HepG2 (cell line): ENCODE measurements around the gene LTA. TPM values are rescaled to one million over a fixed set of nuclear protein-coding genes. Genes with fewer than 3 reads are reported as not detected.
A peak's percentile ranks its signal among the peaks of the same experiment; 100 is the strongest.

Experiments used
- ARNTL ChIP-seq: sonication (generic); formaldehyde crosslinking; IDR thresholded peaks from 2 replicates; pipeline ENCODE4 v1.4.0; 2020; ENCODE audit warnings: mild to moderate bottlenecking, missing genetic modification reagents
- BHLHE40 ChIP-seq: IDR thresholded peaks from 2 replicates; pipeline ENCODE4 v1.6.1; 2011; ENCODE audit warnings: low read length, improper control_type of control experiment
- ESRRA ChIP-seq: sonication (generic); formaldehyde crosslinking; IDR thresholded peaks from 2 replicates; pipeline ENCODE4 v1.5.1; 2020; ENCODE audit warnings: mild to moderate bottlenecking, low read depth, missing genetic modification reagents
- GATAD1 ChIP-seq: IDR thresholded peaks from 2 replicates; pipeline ENCODE4 v1.6.1; 2016; ENCODE audit warnings: missing genetic modification reagents, missing compliant biosample characterization
- HNRNPUL1 ChIP-seq: fragments of 200-400 bp; formaldehyde crosslinking; IDR thresholded peaks from 2 replicates; pipeline ENCODE4 v1.6.1; 2017; ENCODE audit warnings: low read depth, mild to moderate bottlenecking, low read length, moderate library complexity
- KDM3A ChIP-seq: IDR thresholded peaks from 2 replicates; pipeline ENCODE4 v1.6.1; 2018; ENCODE audit warnings: low read depth, missing compliant biosample characterization
- MTF2 ChIP-seq: sonication (generic); formaldehyde crosslinking; IDR thresholded peaks from 2 replicates; pipeline ENCODE4 v1.5.0; 2020; ENCODE audit warnings: missing genetic modification reagents, borderline replicate concordance
- NONO ChIP-seq, 2 experiments: fragments of 450-650 bp in 1 of 2; sonication (generic) in 1 of 2; formaldehyde crosslinking in 1 of 2; IDR thresholded peaks in 1 of 2; conservative IDR thresholded peaks in 1 of 2; 2 replicates each; pipeline versions ENCODE4 v1.6.1 to v1.8.0; 2017 to 2022; ENCODE audit warnings: mild to moderate bottlenecking in 1 of 2, missing genetic modification reagents in 1 of 2, moderate library complexity in 1 of 2
- PAF1 ChIP-seq: IDR thresholded peaks from 2 replicates; pipeline ENCODE4 v1.6.1; 2016; ENCODE audit warnings: missing genetic modification reagents, missing compliant biosample characterization
- REST ChIP-seq, 2 experiments: IDR thresholded peaks; 2 replicates each; pipeline ENCODE4 v1.6.1; 2011 to 2012; ENCODE audit warnings: low read length in 2 of 2, borderline replicate concordance in 1 of 2, low read depth in 1 of 2, mild to moderate bottlenecking in 1 of 2, moderate library complexity in 1 of 2
- RFX3 ChIP-seq: IDR thresholded peaks from 2 replicates; pipeline ENCODE4 v1.6.1; 2016; ENCODE audit warnings: missing biosample characterization, missing genetic modification reagents
- RXRB ChIP-seq: IDR thresholded peaks from 2 replicates; pipeline ENCODE4 v1.6.1; 2016; ENCODE audit warnings: borderline replicate concordance, missing genetic modification reagents, missing compliant biosample characterization
- SOX13 ChIP-seq, 3 experiments: fragments of 450-650 bp in 1 of 3; sonication (generic) in 1 of 3; formaldehyde crosslinking in 1 of 3; IDR thresholded peaks in 2 of 3; conservative IDR thresholded peaks in 1 of 3; 2 replicates each; pipeline versions ENCODE4 v1.5.0 to v1.6.1; 2016 to 2020; ENCODE audit warnings: antibody characterized with exemption in 1 of 3, mild to moderate bottlenecking in 1 of 3, missing compliant biosample characterization in 1 of 3, missing genetic modification reagents in 1 of 3, moderate library complexity in 1 of 3
- TSC22D2 ChIP-seq: sonication (generic); formaldehyde crosslinking; IDR thresholded peaks from 2 replicates; pipeline ENCODE4 v1.5.1; 2020; ENCODE audit warnings: missing genetic modification reagents, mild to moderate bottlenecking, borderline replicate concordance
- ZMYM2 ChIP-seq: sonication (generic); formaldehyde crosslinking; IDR thresholded peaks from 2 replicates; pipeline ENCODE4 v1.8.0; 2022; ENCODE audit warnings: mild to moderate bottlenecking, missing genetic modification reagents
- ZNF326 ChIP-seq: sonication (generic); formaldehyde crosslinking; IDR thresholded peaks from 2 replicates; pipeline ENCODE4 v1.4.0; 2020; ENCODE audit warnings: missing genetic modification reagents, borderline replicate concordance
- ZNF350 ChIP-seq: sonication (generic); formaldehyde crosslinking; IDR thresholded peaks from 2 replicates; pipeline ENCODE4 v1.4.0; 2020; ENCODE audit warnings: mild to moderate bottlenecking, low read depth, missing genetic modification reagents, borderline replicate concordance
- ZNF543 ChIP-seq: sonication (generic); formaldehyde crosslinking; IDR thresholded peaks from 2 replicates; pipeline ENCODE4 v1.4.0; 2020; ENCODE audit warnings: mild to moderate bottlenecking, missing genetic modification reagents
- ZNF746 ChIP-seq: sonication (generic); formaldehyde crosslinking; IDR thresholded peaks from 2 replicates; pipeline ENCODE4 v1.8.0; 2022; ENCODE audit warnings: mild to moderate bottlenecking, missing genetic modification reagents
- ZNF761 ChIP-seq: sonication (generic); formaldehyde crosslinking; conservative IDR thresholded peaks from 2 replicates; pipeline ENCODE4 v1.4.0; 2020; ENCODE audit warnings: mild to moderate bottlenecking, missing genetic modification reagents
- ZNF792 ChIP-seq: IDR thresholded peaks from 2 replicates; pipeline ENCODE4 v1.6.1; 2016
- ZNF800 ChIP-seq: sonication (generic); formaldehyde crosslinking; IDR thresholded peaks from 2 replicates; pipeline ENCODE4 v1.4.0; 2020; ENCODE audit warnings: missing genetic modification reagents
- ZNF883 ChIP-seq: sonication (generic); formaldehyde crosslinking; IDR thresholded peaks from 2 replicates; pipeline ENCODE4 v1.5.1; 2020; ENCODE audit warnings: mild to moderate bottlenecking, missing genetic modification reagents; ENCODE audit errors: not compliant biosample characterization
- polyA plus RNA-seq, 8 experiments: library from polyadenylated mRNA; depleted of rRNA in 3 of 8; stranded (reverse) in 7 of 8; unstranded in 1 of 8; fragments of >200 nt; fragmentation: Illumina TruSeq in 4 of 8; extraction: Trizol in 4 of 8; gene quantifications; 2 replicates each; pipeline versions ENCODE4 v1.2.1 to v1.2.3, GENCODE V29; 2011 to 2016; ENCODE audit warnings: low read depth in 4 of 8, missing spikeins in 1 of 8, mixed read lengths in 1 of 8; ENCODE audit not compliant: insufficient read depth in 1 of 8
- total RNA-seq, 5 experiments: library from RNA; depleted of rRNA; stranded (reverse); fragments of >200 nt; fragmentation: Illumina TruSeq; extraction: Trizol; gene quantifications; 2 replicates each; pipeline ENCODE4 v1.2.3, GENCODE V29; 2016; ENCODE audit warnings: low read depth in 1 of 5

Gene LTA
- total and polyA plus RNA-seq, 2 of the 13 experiments (the other 11 are each of a cell fraction or from before 2014, with no cell fraction given) = 0.09 TPM; not detected in 1

GRCh38 chr6:31580807-31581433, 8.8 kb downstream of the LTA start (continued):
- TF ChIP-seq REST (IDR thresholded peaks at IDR 0.05; ENCODE audit: borderline replicate concordance in 1 of 2, low read depth in 1 of 2, low read length in 2 of 2) (no peak), ZNF746 (no peak), TSC22D2 (CRISPR knock-in tag) (peak; percentile 38; the same call in 1 of the 2 replicates), GATAD1 (CRISPR knock-in tag) (peak; percentile 63), ZMYM2 (CRISPR knock-in tag) (peak; percentile 42), ZNF800 (CRISPR knock-in tag) (peak; percentile 69; the same call in 1 of the 2 replicates), ZNF883 (CRISPR knock-in tag) (peak; percentile 62), MTF2 (peak; percentile 99), RFX3 (CRISPR knock-in tag) (no peak), HNRNPUL1 (no peak), ARNTL (peak; percentile 51; the same call in 1 of the 2 replicates), ESRRA (CRISPR knock-in tag) (no peak), ZNF543 (peak; percentile 27; the same call in 1 of the 2 replicates), ZNF326 (CRISPR knock-in tag) (0 out of 2 replicates have a peak, but pooled peaks have one; percentile 63), SOX13 (IDR thresholded peaks at IDR 0.05) (no peak), SOX13 (CRISPR knock-in tag; conservative IDR thresholded peaks at IDR 0.05 in 1 of 2, IDR thresholded peaks at IDR 0.05 in 1 of 2) (peak in 1 of 2 experiments; percentile 37; a peak in 1 of 4 replicates), KDM3A (CRISPR knock-in tag) (peak; percentile 92), ZNF761 (no peak), ZNF792 (CRISPR knock-in tag) (peak; percentile 57; the same call in 1 of the 2 replicates), BHLHE40 (no peak), RXRB (peak; percentile 66), PAF1 (CRISPR knock-in tag) (no peak), NONO (IDR thresholded peaks at IDR 0.05) (no peak), NONO (CRISPR knock-in tag; conservative IDR thresholded peaks at IDR 0.05) (peak; percentile 82), ZNF350 (CRISPR knock-in tag) (peak; percentile 83; the same call in 1 of the 2 replicates)
